D341Med (cell line): Measurements from ENCODE around the gene NAALADL2.
A peak's percentile ranks its signal among the peaks of the same experiment; 100 is the strongest.
"Not testable (repeated sequence)": the region's sequence is repeated elsewhere in the genome, so short reads cannot be mapped to it uniquely, and the experiment has no call there.

Experiments used
- DNase-seq: peaks from one replicate; pipeline ENCODE4 v3.0.0; 2012; ENCODE audit warnings: low spot score

NAALADL2 gene

DNA sequence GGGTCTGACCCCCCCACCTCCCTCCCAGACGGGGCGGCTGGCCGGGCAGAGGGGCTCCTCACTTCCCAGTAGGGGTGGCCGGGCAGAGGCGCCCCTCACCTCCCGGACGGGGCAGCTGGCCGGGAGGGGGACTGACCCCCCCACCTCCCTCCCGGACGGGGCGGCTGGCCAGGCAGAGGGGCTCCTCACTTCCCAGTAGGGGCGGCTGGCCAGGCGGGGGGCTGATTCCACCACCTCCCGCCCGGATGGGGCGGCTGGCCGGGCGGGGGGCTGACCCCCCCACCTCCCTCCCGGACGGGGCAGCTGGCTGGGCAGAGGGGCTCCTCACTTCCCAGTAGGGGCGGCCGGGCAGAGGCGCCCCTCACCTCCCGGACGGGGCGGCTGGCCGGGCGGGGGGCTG lies 272.7 kb downstream of the NAALADL2 start:
- DNase-seq, result not testable (repeated sequence)

DNA sequence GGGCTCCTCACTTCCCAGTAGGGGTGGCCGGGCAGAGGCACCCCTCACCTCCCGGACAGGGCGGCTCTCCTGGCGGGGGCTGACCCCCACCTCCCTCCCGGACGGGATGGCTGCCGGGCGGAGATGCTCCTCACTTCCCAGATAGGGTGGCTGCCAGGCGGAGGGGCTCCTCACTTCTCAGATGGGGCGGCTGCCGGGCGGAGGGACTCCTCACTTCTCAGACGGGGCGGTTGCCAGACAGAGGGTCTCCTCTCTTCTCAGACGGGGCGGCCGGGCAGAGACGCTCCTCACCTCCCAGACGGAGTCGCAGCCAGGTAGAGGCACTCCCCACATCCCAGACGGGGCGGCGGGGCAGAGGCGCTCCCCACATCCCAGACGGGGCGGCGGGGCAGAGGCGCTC lies 273.6 kb downstream of the NAALADL2 start:
- not testable (repeated sequence) for DNase-seq

DNA sequence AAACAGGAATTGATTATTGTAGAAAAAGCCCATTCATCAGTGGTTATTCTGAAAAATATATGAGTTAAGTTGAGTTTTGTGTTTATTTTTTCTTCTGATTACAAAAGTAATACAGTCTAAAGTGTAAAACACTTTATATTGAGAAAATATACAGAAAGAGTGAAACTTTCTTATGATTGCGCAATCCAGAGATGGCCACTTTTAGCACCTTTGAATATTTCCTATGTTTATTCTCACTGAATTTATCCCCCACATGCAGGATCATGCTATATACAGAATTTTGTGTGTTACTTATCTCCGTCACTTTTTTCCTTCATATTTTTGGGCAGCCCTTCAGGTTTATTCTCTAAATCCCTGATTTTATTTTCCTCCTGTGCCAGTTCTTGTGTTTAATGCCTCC lies 285.2 kb downstream of the NAALADL2 start:
- DNase-seq, result no peak

DNA sequence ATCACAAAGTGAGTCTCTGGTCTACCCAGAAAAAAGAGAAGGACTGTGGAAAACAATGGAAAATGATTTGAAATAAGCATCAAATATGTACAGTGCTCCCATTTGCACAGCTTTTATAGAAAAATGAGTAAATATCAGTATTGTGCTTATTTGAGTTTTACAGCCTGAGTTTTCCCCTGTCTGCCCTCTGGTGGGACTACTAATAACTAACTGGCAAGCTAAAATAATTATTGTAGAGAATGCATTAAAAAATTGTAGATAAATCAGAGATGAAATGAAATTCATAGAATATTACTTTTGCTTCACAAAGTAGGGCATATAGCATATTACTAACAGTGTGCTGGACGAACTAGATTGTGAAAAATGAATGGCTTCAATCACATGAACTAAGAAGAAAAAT lies 287.1 kb downstream of the NAALADL2 start:
- no peak for DNase-seq

DNA sequence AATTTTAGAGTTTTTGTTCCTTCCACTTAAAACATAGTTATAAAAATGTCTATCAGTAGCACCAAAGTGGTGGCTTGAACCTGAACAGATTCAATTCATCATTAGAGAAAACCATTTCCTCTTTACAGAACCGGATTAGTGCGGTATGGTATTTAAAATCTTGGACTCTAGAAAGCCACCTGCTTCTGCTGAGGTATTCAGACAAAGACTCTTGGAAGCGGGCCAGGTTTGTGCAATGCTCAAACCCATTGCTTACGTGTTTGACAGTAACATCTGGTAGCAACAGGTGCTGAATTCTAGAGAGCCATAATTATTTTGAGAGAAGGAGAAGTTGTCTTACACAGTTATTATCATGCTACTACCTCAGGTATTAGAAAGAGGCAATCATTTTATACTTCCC lies 290.5 kb downstream of the NAALADL2 start:
- DNase-seq, result peak; percentile 19

DNA sequence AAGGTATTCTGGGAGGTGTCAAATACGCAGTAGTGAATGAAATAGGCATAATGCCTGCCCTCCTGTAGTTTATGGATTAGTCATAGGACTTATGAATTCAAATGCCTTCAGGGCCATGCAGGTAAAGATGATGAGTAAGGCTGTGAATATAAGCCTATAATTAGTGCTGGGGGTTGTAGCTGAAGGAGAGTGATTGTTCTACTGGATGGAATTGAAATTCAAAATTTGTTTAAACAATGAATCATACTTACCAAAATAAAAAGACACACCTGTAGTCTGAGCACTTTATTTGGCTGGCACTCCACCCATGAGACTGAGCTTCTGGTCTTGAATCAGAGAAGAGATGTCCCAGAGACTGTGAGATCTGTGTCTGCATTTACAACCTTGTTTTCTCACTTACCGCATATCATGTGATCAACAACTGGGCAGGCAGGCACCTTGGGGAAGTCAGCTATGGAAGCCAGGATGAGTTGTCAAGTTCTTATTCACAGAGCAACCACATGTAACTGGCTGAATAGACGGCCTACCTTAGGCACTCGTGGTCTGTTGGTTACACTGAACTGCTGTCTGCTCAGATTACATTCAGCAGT lies 291.8 kb downstream of the NAALADL2 start:
- DNase-seq, result no peak

DNA sequence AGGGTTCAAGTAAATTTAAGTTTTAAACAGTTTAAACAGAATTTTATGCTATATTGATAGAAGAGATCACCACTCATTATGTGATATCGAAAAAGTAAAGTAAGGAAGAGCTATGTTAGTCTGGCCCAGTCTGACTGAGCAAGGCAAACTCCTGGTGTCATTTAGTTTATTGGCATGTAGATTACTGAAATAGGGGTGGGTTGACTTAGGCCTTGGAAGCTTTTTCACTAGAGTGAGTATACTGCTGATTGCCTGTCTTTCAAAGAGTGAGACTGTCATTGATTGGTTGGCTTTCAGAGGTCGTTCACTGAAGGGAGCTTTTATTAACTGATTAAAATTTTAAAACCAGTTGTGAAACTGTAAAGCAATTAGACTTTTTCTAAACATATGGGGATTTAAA lies 294.5 kb downstream of the NAALADL2 start:
- DNase-seq, result no peak

DNA sequence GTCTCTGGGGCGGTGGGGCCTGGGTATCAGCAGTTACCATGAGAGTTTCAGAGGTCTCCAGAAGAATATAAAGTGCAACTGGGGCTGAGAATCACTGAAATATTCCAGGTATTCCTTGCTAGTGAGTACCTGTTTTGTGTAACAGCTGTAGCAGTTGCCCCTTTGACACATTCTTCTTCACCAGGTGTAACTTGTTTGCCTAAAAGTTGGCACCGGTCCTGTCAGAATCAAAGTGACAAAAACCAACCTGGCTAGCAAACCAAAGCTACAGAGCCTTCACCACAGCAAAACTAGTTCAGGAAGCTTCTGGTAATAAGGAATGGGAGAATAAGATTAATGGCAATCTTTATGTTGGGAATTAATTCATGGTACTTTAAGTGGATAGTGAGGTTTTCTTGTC lies 296.0 kb downstream of the NAALADL2 start:
- no peak for DNase-seq

DNA sequence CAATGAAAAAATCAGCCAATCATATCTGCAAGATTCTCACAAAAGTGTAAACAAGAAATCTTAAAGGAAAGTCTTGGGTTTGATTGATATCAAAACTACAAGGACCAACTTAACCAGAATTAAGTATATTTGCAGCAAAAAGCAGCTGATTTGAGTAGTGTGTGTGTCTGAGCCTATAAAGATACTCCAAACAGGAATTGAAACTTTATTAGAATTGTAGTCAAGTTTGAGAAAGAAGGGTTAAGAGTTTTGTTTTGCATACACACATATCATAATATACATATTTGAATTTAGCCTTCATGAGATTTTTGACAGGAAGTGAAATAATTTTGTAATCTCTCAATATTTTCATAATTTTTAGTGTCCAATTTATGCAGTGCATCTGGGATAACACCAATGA lies 300.1 kb downstream of the NAALADL2 start:
- no peak for DNase-seq

DNA sequence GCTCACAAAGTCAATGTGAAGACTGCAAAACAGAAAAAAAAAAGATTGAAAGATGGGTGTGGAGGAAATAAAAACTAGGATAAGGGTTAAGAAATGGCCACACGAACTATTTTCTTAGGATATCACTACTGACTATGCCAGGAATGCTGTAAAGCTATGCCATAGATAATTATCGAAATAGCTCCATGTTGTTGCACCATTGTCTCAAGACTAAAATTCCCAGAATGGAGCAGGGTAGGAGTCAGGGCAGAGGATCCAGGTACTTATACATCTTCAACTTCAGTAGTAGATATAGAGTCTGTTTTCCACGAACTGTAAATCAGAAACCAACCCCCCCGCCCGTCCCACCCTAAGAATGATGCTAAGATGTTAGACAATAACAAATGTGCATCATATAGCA lies 302.2 kb downstream of the NAALADL2 start:
- no peak for DNase-seq

DNA sequence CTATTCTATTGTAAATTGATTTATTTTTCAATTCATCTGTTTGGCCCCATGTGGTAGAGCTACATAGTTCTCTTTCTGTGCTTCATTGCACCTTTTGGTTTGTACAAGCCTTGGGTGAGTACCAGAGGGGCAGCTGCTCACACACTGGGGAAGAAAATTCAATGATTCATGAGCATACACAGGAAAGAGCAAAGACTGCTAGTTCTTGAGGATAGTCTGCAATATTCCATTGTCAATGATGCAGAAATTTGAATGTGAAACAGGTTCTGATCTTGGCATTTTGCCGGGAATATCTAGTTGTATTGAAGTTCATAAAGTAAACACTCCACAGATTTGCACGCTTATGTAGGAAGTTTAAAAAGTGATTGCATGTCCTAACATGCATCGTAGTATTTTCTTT lies 304.6 kb downstream of the NAALADL2 start:
- DNase-seq, result no peak

DNA sequence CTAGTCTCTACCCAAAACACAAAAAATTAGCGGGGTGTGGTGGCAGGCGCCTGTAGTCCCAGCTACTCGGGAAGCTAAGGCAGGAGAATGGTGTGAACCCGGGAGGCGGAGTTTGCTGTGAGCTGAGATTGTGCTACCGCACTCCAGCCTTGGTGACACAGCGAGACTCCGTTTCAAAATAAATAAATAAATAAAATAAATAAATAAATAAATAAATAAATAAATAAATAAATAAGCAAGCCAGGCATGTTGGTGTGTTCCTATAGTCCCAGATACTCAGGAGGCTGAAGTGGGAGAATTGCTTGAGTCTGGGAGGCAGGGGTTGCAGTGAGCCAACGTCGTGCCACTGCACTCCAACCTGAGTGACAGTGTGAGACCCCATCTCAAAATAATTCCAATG lies 314.0 kb downstream of the NAALADL2 start:
- DNase-seq, result not testable (repeated sequence)

DNA sequence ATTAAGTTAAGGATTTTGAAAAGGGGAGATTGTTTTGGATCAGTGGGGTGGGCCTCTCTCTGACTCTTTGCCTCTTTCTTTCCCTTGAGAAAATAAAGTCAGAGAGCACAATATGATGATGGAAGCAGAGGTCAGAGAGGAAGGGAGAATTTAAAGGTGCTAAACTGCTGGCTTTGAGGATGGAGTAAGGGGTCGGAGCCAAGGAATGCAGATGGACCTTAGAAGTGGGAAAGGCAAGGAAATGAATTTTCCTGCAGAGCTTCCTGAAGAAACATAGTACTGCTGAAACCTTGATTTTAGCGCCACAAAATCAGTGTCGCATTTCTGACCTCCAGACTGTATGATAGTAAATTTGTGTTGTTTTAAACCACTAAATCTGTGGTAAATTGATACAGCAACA lies 317.4 kb downstream of the NAALADL2 start:
- DNase-seq, result no peak

DNA sequence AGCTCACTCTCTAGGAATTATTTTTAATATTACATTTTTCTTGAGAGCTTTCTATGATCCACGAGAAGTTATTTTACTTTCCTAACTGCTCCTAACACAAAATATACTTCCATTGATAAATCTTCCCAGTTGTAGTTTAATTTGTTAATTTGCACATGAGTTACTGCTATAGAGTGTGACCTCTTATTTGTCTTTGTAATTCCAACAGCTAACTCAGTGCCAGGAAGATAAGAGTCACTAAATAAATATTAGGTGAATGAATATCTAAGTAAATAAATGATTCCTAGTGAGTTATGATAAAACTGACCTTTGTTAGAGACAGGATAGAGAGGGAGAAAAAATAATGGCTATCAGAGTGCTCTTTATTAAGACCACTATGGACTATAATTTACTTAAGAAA lies 319.9 kb downstream of the NAALADL2 start:
- DNase-seq, result no peak

DNA sequence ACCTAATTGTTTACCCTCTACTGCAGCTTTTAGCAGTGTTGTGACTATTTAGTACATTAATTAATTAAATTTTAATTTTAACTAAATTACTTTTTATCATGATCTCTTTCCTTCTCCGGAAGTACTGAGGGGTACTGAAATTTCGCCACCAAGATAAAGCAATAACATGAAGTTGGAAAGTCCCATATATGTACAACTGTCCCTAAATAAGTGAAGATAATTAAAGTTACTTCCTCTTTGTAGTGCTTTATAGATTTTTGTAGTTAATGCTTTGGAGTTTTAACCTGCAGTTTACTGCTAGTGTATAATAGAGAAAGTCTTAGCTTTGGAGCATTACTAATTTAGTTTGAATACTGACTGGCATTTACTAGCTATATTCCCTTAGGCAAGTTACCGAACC lies 325.3 kb downstream of the NAALADL2 start:
- no peak for DNase-seq

DNA sequence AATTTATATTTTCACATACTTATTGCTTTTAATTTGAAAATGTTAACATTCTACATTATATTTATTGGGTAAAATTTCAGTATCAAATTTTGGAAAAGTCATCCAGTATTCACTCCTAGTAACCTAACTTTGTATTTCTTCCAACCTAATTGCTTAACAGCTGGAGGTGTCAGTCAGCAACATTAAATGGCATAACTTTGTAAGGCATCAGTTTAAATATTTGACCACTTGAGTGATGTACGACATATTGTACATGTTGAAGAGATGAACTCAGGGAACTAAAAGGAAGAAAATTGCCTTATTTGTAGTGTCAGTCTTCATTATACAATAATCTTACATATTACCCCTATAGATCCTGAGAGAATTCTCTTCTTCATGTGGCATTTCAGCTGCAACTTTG lies 326.8 kb downstream of the NAALADL2 start:
- DNase-seq, result no peak

DNA sequence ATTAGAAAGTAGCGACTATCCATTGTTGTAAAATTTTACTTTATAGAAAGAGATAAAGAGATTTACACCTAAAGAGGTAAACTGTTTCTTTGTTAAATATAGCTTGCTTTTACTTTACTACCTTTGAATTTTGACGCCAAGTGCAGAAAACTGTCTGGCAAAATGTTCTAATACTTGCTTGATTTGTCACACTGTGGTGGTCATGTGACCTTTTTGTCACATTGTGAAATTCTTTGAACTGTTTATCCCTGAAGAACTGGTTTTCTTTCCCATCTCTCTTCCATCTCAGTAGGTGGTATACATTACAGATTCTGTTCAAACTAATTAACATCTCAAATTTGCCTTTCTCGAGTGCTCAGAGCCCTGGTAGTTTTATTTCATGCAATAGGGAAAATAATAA lies 327.4 kb downstream of the NAALADL2 start:
- DNase-seq, result no peak

DNA sequence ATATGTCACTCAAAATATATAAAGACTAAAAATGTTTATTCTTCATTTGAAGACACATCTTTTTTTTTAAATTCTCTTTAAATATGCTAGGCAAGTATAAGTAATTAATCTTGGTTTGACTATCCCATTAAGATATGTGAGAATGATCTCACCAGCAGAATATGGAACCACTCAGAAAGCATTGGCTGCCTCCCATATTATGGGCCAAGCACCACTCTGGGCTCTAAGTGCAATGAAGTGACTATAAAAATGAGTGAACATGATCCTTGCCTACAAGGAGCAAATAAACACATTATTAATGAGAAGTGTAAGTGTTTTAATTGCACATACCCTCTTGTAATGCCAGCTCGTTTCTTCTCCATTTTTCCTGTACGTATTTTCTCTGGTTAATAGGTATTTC lies 328.5 kb downstream of the NAALADL2 start:
- DNase-seq, result no peak

DNA sequence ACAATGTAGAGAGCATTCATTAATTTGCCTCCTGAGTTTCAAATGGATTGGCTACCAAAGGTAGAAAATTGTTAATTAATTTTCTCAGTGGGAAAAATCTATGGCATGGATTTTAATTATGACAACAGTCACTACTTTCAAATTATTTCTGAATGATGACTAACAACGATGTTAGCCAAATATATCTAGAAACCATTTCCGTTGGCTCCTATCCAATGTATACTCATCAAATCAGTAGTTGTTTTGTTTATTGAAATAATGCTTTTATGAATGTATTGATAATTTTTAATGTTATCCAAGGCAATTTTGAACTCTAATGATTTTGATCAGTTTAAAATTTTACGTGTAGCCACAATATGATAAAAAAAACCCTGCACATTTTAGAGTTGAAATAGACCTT lies 333.4 kb downstream of the NAALADL2 start:
- DNase-seq, result no peak

DNA sequence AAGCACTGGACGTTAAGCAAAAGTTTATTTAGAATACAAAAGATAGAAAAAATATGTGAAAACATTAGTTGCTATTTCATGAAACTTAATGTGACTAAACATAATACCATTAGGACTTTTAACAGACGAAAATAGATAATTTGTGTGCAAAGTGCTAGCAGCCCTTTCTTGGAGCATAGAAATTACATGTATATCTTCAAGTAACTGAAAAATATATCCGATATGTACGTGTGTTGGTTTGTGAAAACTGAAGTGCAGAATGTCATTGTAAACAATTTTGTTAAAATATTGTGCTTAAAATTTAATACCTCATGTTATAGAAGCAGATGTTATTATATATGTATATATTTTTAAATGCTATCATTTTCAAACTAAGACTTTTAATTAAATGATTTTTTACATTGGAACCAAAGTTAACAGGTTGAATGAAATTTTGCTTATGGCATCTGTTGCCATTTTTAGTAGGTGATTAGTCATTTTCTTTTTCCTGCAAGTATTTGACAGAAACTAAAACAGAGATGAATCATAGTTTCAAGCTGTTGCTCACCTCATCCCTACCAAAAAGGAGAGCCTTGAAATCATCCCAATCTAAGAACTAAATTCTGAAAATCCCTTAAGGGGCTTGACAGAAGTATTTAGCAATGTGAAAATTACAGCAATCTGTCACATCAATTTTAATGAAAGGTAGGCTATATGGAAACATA lies 334.8 kb downstream of the NAALADL2 start:
- DNase-seq, result no peak

DNA sequence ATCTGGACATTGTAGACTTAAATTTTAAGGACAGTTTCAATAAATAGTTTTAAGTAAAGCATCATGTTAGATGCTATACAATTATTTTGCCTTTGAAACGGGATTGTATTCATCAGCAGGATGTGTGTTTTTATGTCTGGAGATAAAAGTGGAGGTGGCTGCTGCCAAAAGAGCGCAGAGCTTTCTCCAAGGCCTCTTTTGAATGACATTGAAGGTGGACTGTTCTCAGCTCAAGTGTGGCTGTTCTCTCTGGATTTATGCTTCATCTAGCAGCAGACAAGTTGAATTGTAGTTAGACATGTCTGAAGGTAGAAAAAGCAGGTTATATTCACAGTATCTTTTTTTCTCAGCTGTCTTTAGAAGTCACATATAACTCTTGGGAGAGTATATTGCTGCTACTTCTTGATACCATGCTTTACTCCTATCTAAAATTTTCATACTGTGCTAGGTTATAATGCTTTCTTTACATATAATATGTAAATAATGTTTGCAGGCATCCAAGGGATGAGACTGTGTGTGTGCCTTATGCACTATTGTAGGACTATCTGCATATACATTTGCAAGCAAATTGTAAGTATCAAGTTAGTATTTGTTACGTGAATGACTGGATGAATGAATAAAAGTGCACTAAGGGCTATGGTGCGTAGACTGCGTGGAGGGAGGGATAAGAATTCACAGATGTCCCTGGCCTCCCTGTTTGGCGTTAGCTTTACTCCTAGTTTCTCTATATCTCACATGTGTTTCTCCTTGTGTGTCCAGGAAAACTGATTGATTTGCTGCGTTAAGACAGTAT lies 340.1 kb downstream of the NAALADL2 start:
- DNase-seq, result no peak

DNA sequence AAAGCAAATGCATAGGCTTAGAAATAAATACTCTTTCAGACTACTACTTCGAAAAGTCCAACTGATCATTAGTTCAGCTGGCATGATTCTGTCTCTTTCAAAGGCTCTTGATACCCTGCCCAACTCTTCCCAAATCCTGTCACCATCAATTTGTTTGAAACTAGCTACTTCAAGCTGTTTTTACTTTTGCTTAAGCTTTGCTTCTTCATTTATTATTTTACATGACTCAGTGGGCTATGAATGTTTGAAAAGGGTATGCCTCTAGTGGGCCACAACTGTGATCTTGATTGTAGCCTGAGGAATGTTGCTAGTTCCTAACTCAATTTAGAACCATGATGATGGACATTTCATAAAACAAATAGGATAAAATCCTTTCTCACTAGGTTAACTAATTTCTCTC lies 340.8 kb downstream of the NAALADL2 start:
- no peak for DNase-seq

DNA sequence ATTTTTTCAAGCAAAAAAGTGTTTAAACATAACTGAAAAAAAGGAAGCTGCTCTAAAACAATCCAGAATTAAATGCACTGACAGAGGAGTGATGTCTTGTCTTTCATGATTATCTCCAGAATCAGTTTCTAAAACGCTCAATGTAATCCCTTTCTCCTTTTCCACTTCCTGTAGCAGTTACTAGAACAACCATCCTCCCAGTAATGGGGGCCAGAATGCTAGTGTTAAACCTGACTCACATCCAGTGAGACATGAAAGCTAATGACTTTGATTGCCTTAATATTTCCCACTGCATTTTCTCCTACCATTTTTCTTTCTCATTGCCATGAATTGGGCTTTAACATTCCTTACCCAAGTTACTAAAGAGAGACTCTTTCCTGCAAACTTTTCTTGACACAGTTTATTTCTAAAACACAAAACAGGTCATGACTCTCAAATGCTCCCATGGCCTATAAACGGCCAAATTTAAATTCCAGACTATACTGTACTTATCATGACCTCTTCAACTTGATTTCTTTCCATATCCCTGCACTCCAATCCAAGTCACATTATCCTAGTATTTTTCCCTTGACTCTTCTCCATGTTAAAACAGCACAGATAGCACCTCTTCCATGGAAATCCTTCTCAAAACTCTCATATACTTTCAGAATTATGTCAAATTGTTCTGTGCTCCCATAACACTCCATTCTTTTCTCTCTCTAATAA lies 341.4 kb downstream of the NAALADL2 start:
- DNase-seq, result no peak
